GM18511 (cell line): Measurements from ENCODE around the gene CD69.
"Not testable (repeated sequence)": the region's sequence is repeated elsewhere in the genome, so short reads cannot be mapped to it uniquely, and the experiment has no call there.

Source experiments
- ATAC-seq: cut with Tn5 transposase; IDR thresholded peaks from one replicate; pipeline ENCODE4 v1.9.1; 2021; ENCODE audit warnings: mild to moderate bottlenecking, moderate library complexity; ENCODE audit not compliant: unreplicated experiment

Gene CD69

GRCh38 chr12:9751204-9752144 is 9.2 kb downstream of the CD69 start:
- ATAC-seq: no peak

GRCh38 chr12:9750276-9751203 is 10.2 kb downstream of the CD69 start:
- peak; percentile 81 for ATAC-seq

- ATAC-seq: no peak
Observed at GRCh38 chr12:9749640-9750039, 11.1 kb downstream of the CD69 start.

GRCh38 chr12:9745199-9745598 is 15.5 kb downstream of the CD69 start:
- ATAC-seq: no peak

- ATAC-seq: peak; percentile 52
Observed at GRCh38 chr12:9742661-9743060, 18.0 kb downstream of the CD69 start.

- peak; percentile 74 for ATAC-seq
Observed at GRCh38 chr12:9741726-9742125, 19.0 kb downstream of the CD69 start.

GRCh38 chr12:9740106-9740750 is 20.5 kb downstream of the CD69 start:
- ATAC-seq: no peak

GRCh38 chr12:9739404-9740105 is 21.1 kb downstream of the CD69 start:
- not testable (repeated sequence) for ATAC-seq

GRCh38 chr12:9738905-9739304 is 21.8 kb downstream of the CD69 start:
- ATAC-seq: not testable (repeated sequence)

GRCh38 chr12:9736936-9737705 is 23.6 kb downstream of the CD69 start:
- ATAC-seq: peak; percentile 41

GRCh38 chr12:9735601-9736000 is 25.1 kb downstream of the CD69 start:
- ATAC-seq: no peak

- ATAC-seq: peak; percentile 51
Observed at GRCh38 chr12:9732921-9733461, 27.7 kb downstream of the CD69 start, which contains the start of gene CLECL1. TSS of gene CLECL1 (minus strand) at chr12:9733097.

GRCh38 chr12:9731797-9732196 is 28.9 kb downstream of the CD69 start:
- peak; percentile 40 for ATAC-seq

GRCh38 chr12:9731393-9731792 is 29.3 kb downstream of the CD69 start:
- no peak for ATAC-seq

- ATAC-seq: no peak
Observed at GRCh38 chr12:9730591-9730990, 30.1 kb downstream of the CD69 start.

GRCh38 chr12:9730011-9730410 is 30.7 kb downstream of the CD69 start:
- no peak for ATAC-seq

GRCh38 chr12:9729082-9729481 is 31.6 kb downstream of the CD69 start:
- ATAC-seq: no peak

- no peak for ATAC-seq
Observed at GRCh38 chr12:9727813-9728212, 32.9 kb downstream of the CD69 start.

- no peak for ATAC-seq
Observed at GRCh38 chr12:9725213-9725870, 35.4 kb downstream of the CD69 start.
